ENCODE data around the gene MAGEC3.

DNA sequence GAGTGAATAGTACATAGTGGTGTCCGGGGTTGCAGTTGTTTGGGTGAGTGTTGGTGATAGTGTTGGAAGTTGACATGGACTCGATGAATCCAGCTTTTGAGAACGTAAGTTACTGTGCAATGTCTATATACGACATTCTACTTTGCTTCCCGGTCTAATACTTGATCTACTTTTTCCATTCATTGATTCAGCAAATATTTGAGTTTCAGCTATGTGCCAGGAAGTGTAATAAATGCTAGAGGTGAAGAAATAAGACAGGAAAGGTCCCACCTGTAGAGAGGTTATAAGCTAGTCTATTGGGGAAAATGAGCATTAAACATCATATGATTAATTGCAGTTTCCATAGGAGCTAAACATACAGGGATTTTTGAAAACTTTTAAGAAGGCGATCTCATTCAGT is 22.2 kb upstream of the MAGEC3 start:
- TF ChIP-seq CTCF (conservative IDR thresholded peaks at IDR 0.05 in 1 of 2, IDR thresholded peaks at IDR 0.05 in 1 of 2; ENCODE audit: extremely low read depth in 1 of 2, insufficient read depth in 1 of 2, low read depth in 1 of 2, low read length in 2 of 2) (no peak), EZH2 (IDR thresholded peaks at IDR 0.05; ENCODE audit: borderline replicate concordance, low read length) (no peak)

Data from mammary epithelial cell (primary cell).